Measurements from ENCODE around the gene CD86.

CD86 gene

GRCh38 chr3:122013448-122013925 lies 41.7 kb upstream of the CD86 start:
- Histone ChIP-seq H3K27me3 (replicated peaks) (no peaks in the 10 kb centered on the region), H3K4me3 (ENCODE audit: low read depth, low read length) (no peak overlapping the region), H3K27ac (no peak overlapping the region), H3K36me3 (replicated peaks) (no peaks in the 10 kb centered on the region)
- TF ChIP-seq CTCF (IDR thresholded peaks at IDR 0.05; ENCODE audit: low read depth, low read length, missing control alignments), result no peak
- DNase-seq, result no peak
- in situ Hi-C loops (cut with HindIII; ENCODE audit: low pct_ligation_motif_present, low sequenced_read_pairs), result no loop called here

GRCh38 chr3:122014741-122015140 lies 40.4 kb upstream of the CD86 start:
- no peaks in the 10 kb centered on the region for H3K27me3 ChIP-seq (replicated peaks)
- no peak for TF ChIP-seq CTCF (IDR thresholded peaks at IDR 0.05; ENCODE audit: low read depth, low read length, missing control alignments)
- H3K27ac ChIP-seq, result no peak overlapping the region
- DNase-seq, result no peak
- in situ Hi-C loops (cut with HindIII; ENCODE audit: low pct_ligation_motif_present, low sequenced_read_pairs), result no loop called here
- H3K36me3 ChIP-seq (replicated peaks), result no peaks in the 10 kb centered on the region
- no peak overlapping the region for H3K4me3 ChIP-seq (ENCODE audit: low read depth, low read length)

- Histone ChIP-seq H3K27me3 (replicated peaks) (no peaks in the 10 kb centered on the region), H3K27ac (no peak overlapping the region), H3K4me3 (ENCODE audit: low read depth, low read length) (no peak overlapping the region), H3K36me3 (replicated peaks) (no peaks in the 10 kb centered on the region)
- no peak for TF ChIP-seq CTCF (IDR thresholded peaks at IDR 0.05; ENCODE audit: low read depth, low read length, missing control alignments)
- in situ Hi-C loops (cut with HindIII; ENCODE audit: low pct_ligation_motif_present, low sequenced_read_pairs), result no loop called here
- no peak for DNase-seq
Observed at GRCh38 chr3:122019493-122019892, 35.7 kb upstream of the CD86 start.

- H3K27me3 ChIP-seq (replicated peaks), result no peaks in the 10 kb centered on the region
- in situ Hi-C loops (cut with HindIII; ENCODE audit: low pct_ligation_motif_present, low sequenced_read_pairs), result no loop called here
- no peaks in the 10 kb centered on the region for H3K36me3 ChIP-seq (replicated peaks)
- no peak overlapping the region for H3K4me3 ChIP-seq (ENCODE audit: low read depth, low read length)
- no peak overlapping the region for H3K27ac ChIP-seq
- DNase-seq, result no peak
- TF ChIP-seq CTCF (IDR thresholded peaks at IDR 0.05; ENCODE audit: low read depth, low read length, missing control alignments), result no peak
Observed at GRCh38 chr3:122021037-122021436, 34.1 kb upstream of the CD86 start.

- in situ Hi-C loops (cut with HindIII; ENCODE audit: low pct_ligation_motif_present, low sequenced_read_pairs), result no loop called here
- no peak for TF ChIP-seq CTCF (IDR thresholded peaks at IDR 0.05; ENCODE audit: low read depth, low read length, missing control alignments)
- Histone ChIP-seq H3K27ac (no peak within 1 kb of the TSS), H3K4me3 (ENCODE audit: low read depth, low read length) (no peak within 1 kb of the TSS), H3K27me3 (replicated peaks) (no peaks in the 10 kb centered on the region), H3K36me3 (replicated peaks) (no peaks in the 10 kb centered on the region)
- no peak for DNase-seq
Observed at GRCh38 chr3:122021811-122022401, 33.3 kb upstream of the CD86 start, which contains the start of gene ILDR1. Gene ILDR1, minus strand, starts transcription at chr3:122022247. Its CDS starts 170 bp downstream, at chr3:122022077.

All from brain microvascular endothelial cell (primary cell).